Adrenal gland (tissue), 12 donors: ENCODE measurements around the gene CDH7. TPM values are rescaled to one million over a fixed set of nuclear protein-coding genes. Genes with fewer than 3 reads are reported as not detected.

Experiments used
- DNase-seq, 7 donors: peaks; one replicate each; pipeline ENCODE4 v3.0.0-alpha.2; 2019 to 2020
- H3K27ac ChIP-seq, 5 donors: fragments of 200-600 bp; sonication (generic) in 4 of 5; 1 replicate in 3 of 5; 2 replicates in 2 of 5; pipeline versions ENCODE4 v1.5.1 to v1.8.0; 2016 to 2020; ENCODE audit warnings: mild to moderate bottlenecking in 1 of 5
- H3K27me3 ChIP-seq: fragments of 200-600 bp; 2 replicates; pipeline ENCODE4 v1.8.0; 2021
- H3K36me3 ChIP-seq, 2 donors: fragments of 200-600 bp; replicated peaks in 1 of 2; 1 replicate in 1 of 2; 2 replicates in 1 of 2; pipeline versions ENCODE4 v1.5.1 to v1.8.0; 2018 to 2022
- H3K4me1 ChIP-seq, 2 donors: fragments of 200-600 bp; replicated peaks in 1 of 2; 1 replicate in 1 of 2; 2 replicates in 1 of 2; pipeline versions ENCODE4 v1.5.1 to v1.8.0; 2018 to 2021
- H3K4me3 ChIP-seq, 4 donors: fragments of 200-600 bp; sonication (generic) in 3 of 4; one replicate each; pipeline ENCODE4 v1.5.1; 2016 to 2018
- H3K9me3 ChIP-seq, 3 donors: fragments of 200-600 bp; sonication (generic) in 1 of 3; replicated peaks in 1 of 3; 1 replicate in 2 of 3; 2 replicates in 1 of 3; pipeline versions ENCODE4 v1.5.1 to v1.8.0; 2016 to 2021
- CTCF ChIP-seq, 6 experiments: fragments of 450-650 bp in 4 of 6; fragments of 200-600 bp in 2 of 6; sonication (generic) in 1 of 6; IDR thresholded peaks; 1 replicate in 5 of 6; 2 replicates in 1 of 6; pipeline versions ENCODE4 v1.5.1 to v1.8.0; 2016 to 2021; ENCODE audit warnings: antibody characterized with exemption in 6 of 6, mild to moderate bottlenecking in 2 of 6, moderate library complexity in 1 of 6
- POLR2A ChIP-seq, 2 donors: fragments of 450-650 bp; IDR thresholded peaks; one replicate each; pipeline ENCODE4 v1.6.1; 2017; ENCODE audit warnings: antibody characterized with exemption in 2 of 2, mild to moderate bottlenecking in 2 of 2, moderate library complexity in 1 of 2
- WGBS, 4 donors: extraction: QIAGEN DNeasy Blood & Tissue Kit in 2 of 4; methylation state at CpG; one replicate each; pipeline versions ENCODE4 v1.1.5 to v1.1.7; 2013 to 2017; 5-methylcytosine and 5-hydroxymethylcytosine counted together
- intact Hi-C, 2 donors: fragments of 100-400 bp; cut with DNase I; formaldehyde crosslinking; loops; one replicate each; pipeline versions ENCODE4 v1.14.1 to v1.15.0; 2022 to 2023
- polyA plus RNA-seq, 3 donors: library from polyadenylated mRNA; stranded (reverse); fragments of 200-250 nt in 2 of 3; fragments of 350-450 nt in 1 of 3; fragmentation: Illumina TruSeq in 1 of 3; extraction: RNeasy Lipid Tissue Mini Kit (QIAGEN cat#74804) in 1 of 3; gene quantifications; one replicate each; pipeline ENCODE4 v1.2.3, GENCODE V29; 2013 to 2014
- total RNA-seq, 9 donors: library from RNA; depleted of rRNA in 4 of 9; stranded (reverse); fragments of >200 nt in 4 of 9; fragments of 120-200 nt in 1 of 9; fragmentation: NEBNext Ultra II Directional in 1 of 9; extraction: Animal tissue kit (Norgen Biotek cat#: 25700) in 1 of 9; gene quantifications; one replicate each; pipeline versions ENCODE4 v1.1.0 to v1.2.4, GENCODE V29; 2013 to 2023
- donor health status: healthy with polysubstance abuse.
- donor health status: Bipolar disorder and iron deficiency.
- donor health status: DM: yes; HTN: yes; CAD: no.
- donor health status: DM: no; HTN: no; CAD: no.
- donor health status: DM: no; HTN: no; CAD: no.
- donor health status: DM: yes; HTN: yes; CAD: no.

CDH7 gene
- total and polyA plus RNA-seq, 12 donors = under 0.01 to 1.7 (median 0.11) TPM; not detected in 5

GRCh38 chr18:65760457-65760856 lies 9.6 kb downstream of the CDH7 start:
- intact Hi-C loops = no loop called here
- Histone ChIP-seq H3K9me3 (no peaks in the 10 kb centered on the region), H3K4me3 (no peak overlapping the region), H3K27me3 (no peaks in the 10 kb centered on the region), H3K4me1 (no peaks in the 10 kb centered on the region), H3K36me3 (no peaks in the 10 kb centered on the region), H3K27ac (no peak overlapping the region)
- no peak for DNase-seq
- TF ChIP-seq CTCF (IDR thresholded peaks at IDR 0.05) (no peak), POLR2A (IDR thresholded peaks at IDR 0.05) (no peak)
- WGBS, 4 donors = 80 to 90% (median 89%) methylated on average over 1 of the region's 1 CpG

GRCh38 chr18:65761636-65762295 lies 11.0 kb downstream of the CDH7 start:
- H3K36me3 ChIP-seq = no peaks in the 10 kb centered on the region
- intact Hi-C loops = no loop called here
- peak in 1 of 7 donors; percentile 1 for DNase-seq
- no peak overlapping the region for H3K27ac ChIP-seq
- no peaks in the 10 kb centered on the region for H3K27me3 ChIP-seq
- H3K9me3 ChIP-seq = no peaks in the 10 kb centered on the region
- H3K4me1 ChIP-seq = no peaks in the 10 kb centered on the region
- H3K4me3 ChIP-seq = no peak overlapping the region
- no peak for TF ChIP-seq POLR2A (IDR thresholded peaks at IDR 0.05)
- TF ChIP-seq CTCF (IDR thresholded peaks at IDR 0.05) = no peak
- WGBS, 4 donors = 69 to 82% (median 79%) methylated on average over 3 of the region's 3 CpGs

- WGBS, 4 donors = 29 to 36% (median 33%) methylated on average over 2 of the region's 2 CpGs
- intact Hi-C loops = no loop called here
These were observed 11.7 kb downstream of the CDH7 start for GRCh38 chr18:65762556-65762955.

GRCh38 chr18:65767406-65767805 lies 16.6 kb downstream of the CDH7 start:
- intact Hi-C loops = no loop called here
- no peak overlapping the region for H3K4me3 ChIP-seq

More at GRCh38 chr18:65762556-65762955, 11.7 kb downstream of the CDH7 start:
- Histone ChIP-seq H3K9me3 (no peaks in the 10 kb centered on the region), H3K27ac (no peak overlapping the region), H3K27me3 (no peaks in the 10 kb centered on the region), H3K36me3 (no peaks in the 10 kb centered on the region), H3K4me1 (no peaks in the 10 kb centered on the region), H3K4me3 (no peak overlapping the region)
- TF ChIP-seq CTCF (IDR thresholded peaks at IDR 0.05) = no peak
- TF ChIP-seq POLR2A (IDR thresholded peaks at IDR 0.05) = no peak
- peak in 5 of 7 donors; percentile 17 to 59 (median 27) for DNase-seq

More at GRCh38 chr18:65767406-65767805, 16.6 kb downstream of the CDH7 start:
- TF ChIP-seq POLR2A (IDR thresholded peaks at IDR 0.05) = no peak
- no peak for TF ChIP-seq CTCF (IDR thresholded peaks at IDR 0.05)
- no peak overlapping the region for H3K27ac ChIP-seq
- H3K4me1 ChIP-seq = no peaks in the 10 kb centered on the region
- no peaks in the 10 kb centered on the region for H3K27me3 ChIP-seq
- no peak for DNase-seq
- H3K36me3 ChIP-seq = no peaks in the 10 kb centered on the region
- 54 to 69% (median 61%) methylated on average over 2 of the region's 2 CpGs for WGBS, 4 donors
- H3K9me3 ChIP-seq = no peaks in the 10 kb centered on the region
